GM12878 (cell line): ENCODE results near the gene TMEM150A. TPM values are rescaled to one million over a fixed set of nuclear protein-coding genes. Genes with fewer than 3 reads are reported as not detected.

Source experiments
- BACH1 ChIP-seq: fragments of 450-650 bp; IDR thresholded peaks from 2 replicates; pipeline ENCODE4 v1.6.1; 2017; ENCODE audit warnings: mild to moderate bottlenecking, borderline replicate concordance
- EP300 ChIP-seq, 2 experiments: fragments of 150-350 bp in 1 of 2; IDR thresholded peaks; 2 replicates each; pipeline ENCODE4 v1.6.1; 2011 to 2012; ENCODE audit warnings: low read depth in 2 of 2, low read length in 2 of 2, borderline replicate concordance in 1 of 2, improper control_type of control experiment in 1 of 2, inconsistent platforms in 1 of 2; ENCODE audit not compliant: control insufficient read depth in 1 of 2
- ETV6 ChIP-seq, 2 experiments: fragments of 450-650 bp in 1 of 2; IDR thresholded peaks in 1 of 2; conservative IDR thresholded peaks in 1 of 2; 2 replicates each; pipeline ENCODE4 v1.6.1; 2014; ENCODE audit warnings: antibody characterized with exemption in 1 of 2, borderline replicate concordance in 1 of 2, low read depth in 1 of 2, mild to moderate bottlenecking in 1 of 2, moderate library complexity in 1 of 2
- EZH2 ChIP-seq: IDR thresholded peaks from 2 replicates; pipeline ENCODE4 v1.6.1; 2012; ENCODE audit warnings: low read depth, mild to moderate bottlenecking, control low read depth, inconsistent platforms, low read length, borderline replicate concordance; ENCODE audit not compliant: control insufficient read depth
- KAT2A ChIP-seq: conservative IDR thresholded peaks from 2 replicates; pipeline ENCODE4 v1.6.1; 2011; ENCODE audit warnings: low read depth, low read length; ENCODE audit not compliant: control insufficient read depth
- NBN ChIP-seq: fragments of 450-650 bp; IDR thresholded peaks from 2 replicates; pipeline ENCODE4 v1.6.1; 2016
- NFYB ChIP-seq: IDR thresholded peaks from 2 replicates; pipeline ENCODE4 v1.6.1; 2011; ENCODE audit warnings: low read depth, mild to moderate bottlenecking, low read length, improper control_type of control experiment, moderate library complexity; ENCODE audit not compliant: insufficient read depth
- POLR2A ChIP-seq: IDR thresholded peaks from 2 replicates; pipeline ENCODE4 v1.6.1; 2011; ENCODE audit warnings: low read depth, mild to moderate bottlenecking, low read length
- RELA ChIP-seq: fragments of 450-650 bp; IDR thresholded peaks from 2 replicates; pipeline ENCODE4 v1.8.0; 2014; ENCODE audit warnings: borderline replicate concordance; ENCODE audit not compliant: partially characterized antibody
- TCF3 ChIP-seq: IDR thresholded peaks from 2 replicates; pipeline ENCODE4 v1.6.1; 2012; ENCODE audit warnings: low read depth, mild to moderate bottlenecking, low read length, borderline replicate concordance; ENCODE audit not compliant: insufficient read depth
- polyA plus RNA-seq, 11 experiments: library from polyadenylated mRNA; depleted of rRNA in 4 of 11; unstranded in 6 of 11; stranded (reverse) in 5 of 11; fragments of >200 nt; fragmentation: Nextera tagmentation in 4 of 11; fragmentation: Illumina TruSeq in 1 of 11; extraction: Ambion mirVana in 4 of 11; extraction: Trizol in 1 of 11; gene quantifications; 1 replicate in 1 of 11; 2 replicates in 10 of 11; pipeline versions ENCODE4 v1.2.1 to v1.2.3, GENCODE V29; 2011 to 2016; ENCODE audit warnings: inconsistent platforms in 2 of 11, missing spikeins in 2 of 11, low read depth in 1 of 11
- total RNA-seq, 4 experiments: library from RNA; depleted of rRNA in 3 of 4; stranded (reverse); fragments of >200 nt in 3 of 4; fragmentation: Illumina TruSeq in 1 of 4; extraction: Trizol in 1 of 4; gene quantifications; 2 replicates each; pipeline versions ENCODE4 v1.2.1 to v1.2.3, GENCODE V29; 2013 to 2021
- TF ChIP-seq, protein P1 (sequence below): fragments of 450-650 bp; IDR thresholded peaks from 2 replicates; pipeline ENCODE4 v1.6.1; 2017; ENCODE audit warnings: mild to moderate bottlenecking
- TF ChIP-seq, protein P2 (sequence below): fragments of 450-650 bp; IDR thresholded peaks from 2 replicates; pipeline ENCODE4 v1.6.1; 2016; ENCODE audit warnings: mild to moderate bottlenecking, moderate library complexity, borderline replicate concordance
- TF ChIP-seq, protein P3 (sequence below): fragments of 450-650 bp; IDR thresholded peaks from 2 replicates; pipeline ENCODE4 v1.6.1; 2017; ENCODE audit warnings: mild to moderate bottlenecking, moderate library complexity
- TF ChIP-seq, protein P4 (sequence below): IDR thresholded peaks from 2 replicates; pipeline ENCODE4 v1.6.1; 2012; ENCODE audit warnings: mild to moderate bottlenecking, low read depth, low read length

Gene TMEM150A
- total and polyA plus RNA-seq, 10 of the 15 experiments (the other 5 are each of a cell fraction or from before 2014, with no cell fraction given) = 0.45 to 4.4 (median 2.6) TPM

DNA sequence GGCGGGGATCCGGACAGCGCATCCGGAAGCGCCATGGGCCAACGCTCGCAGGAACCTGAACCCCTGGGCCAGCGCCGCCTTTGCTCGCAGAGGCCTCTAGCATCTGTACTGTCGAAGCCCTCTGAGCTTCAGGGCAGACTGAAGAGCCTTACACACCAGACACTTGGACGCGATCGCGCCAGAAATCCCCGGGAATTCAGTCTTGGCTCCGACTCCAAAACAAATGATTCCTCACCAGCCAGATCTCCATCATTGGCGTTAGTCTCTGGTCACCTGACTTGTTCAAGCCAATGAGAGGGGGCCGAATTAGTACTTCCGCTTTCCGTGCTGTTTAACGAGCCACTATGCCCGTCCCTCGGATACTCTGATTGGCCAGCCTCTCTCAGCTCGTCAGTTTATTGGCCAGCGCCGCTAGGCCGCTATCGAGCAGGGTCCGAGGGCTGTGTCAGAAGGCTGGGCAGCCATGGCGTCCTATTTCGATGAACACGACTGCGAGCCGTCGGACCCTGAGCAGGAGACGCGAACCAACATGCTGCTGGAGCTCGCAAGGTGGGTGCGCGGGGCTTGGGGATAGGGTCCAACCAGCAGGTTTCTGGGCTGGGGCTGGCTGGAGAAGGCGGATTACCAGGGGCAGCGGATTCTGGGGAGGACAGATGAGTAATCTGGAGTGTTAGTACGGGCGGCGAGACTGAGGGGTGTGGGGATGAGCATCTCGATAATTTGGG lies 7.0 kb downstream of the TMEM150A start, which contains the start of gene RNF181 (continued):
- TF ChIP-seq, protein P1, sequence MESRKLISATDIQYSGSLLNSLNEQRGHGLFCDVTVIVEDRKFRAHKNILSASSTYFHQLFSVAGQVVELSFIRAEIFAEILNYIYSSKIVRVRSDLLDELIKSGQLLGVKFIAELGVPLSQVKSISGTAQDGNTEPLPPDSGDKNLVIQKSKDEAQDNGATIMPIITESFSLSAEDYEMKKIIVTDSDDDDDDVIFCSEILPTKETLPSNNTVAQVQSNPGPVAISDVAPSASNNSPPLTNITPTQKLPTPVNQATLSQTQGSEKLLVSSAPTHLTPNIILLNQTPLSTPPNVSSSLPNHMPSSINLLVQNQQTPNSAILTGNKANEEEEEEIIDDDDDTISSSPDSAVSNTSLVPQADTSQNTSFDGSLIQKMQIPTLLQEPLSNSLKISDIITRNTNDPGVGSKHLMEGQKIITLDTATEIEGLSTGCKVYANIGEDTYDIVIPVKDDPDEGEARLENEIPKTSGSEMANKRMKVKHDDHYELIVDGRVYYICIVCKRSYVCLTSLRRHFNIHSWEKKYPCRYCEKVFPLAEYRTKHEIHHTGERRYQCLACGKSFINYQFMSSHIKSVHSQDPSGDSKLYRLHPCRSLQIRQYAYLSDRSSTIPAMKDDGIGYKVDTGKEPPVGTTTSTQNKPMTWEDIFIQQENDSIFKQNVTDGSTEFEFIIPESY = no peak
- peak; percentile 32 for TF ChIP-seq RELA
- no peak for TF ChIP-seq EP300 (IDR thresholded peaks at IDR 0.05; ENCODE audit: borderline replicate concordance in 1 of 2, control insufficient read depth in 1 of 2, low read depth in 2 of 2, low read length in 2 of 2)
- TF ChIP-seq NFYB = peak; percentile 92
- TF ChIP-seq TCF3 = no peak
- TF ChIP-seq ETV6 (conservative IDR thresholded peaks at IDR 0.05 in 1 of 2, IDR thresholded peaks at IDR 0.05 in 1 of 2; ENCODE audit: borderline replicate concordance in 1 of 2, low read depth in 1 of 2) = no peak
- TF ChIP-seq, protein P2, sequence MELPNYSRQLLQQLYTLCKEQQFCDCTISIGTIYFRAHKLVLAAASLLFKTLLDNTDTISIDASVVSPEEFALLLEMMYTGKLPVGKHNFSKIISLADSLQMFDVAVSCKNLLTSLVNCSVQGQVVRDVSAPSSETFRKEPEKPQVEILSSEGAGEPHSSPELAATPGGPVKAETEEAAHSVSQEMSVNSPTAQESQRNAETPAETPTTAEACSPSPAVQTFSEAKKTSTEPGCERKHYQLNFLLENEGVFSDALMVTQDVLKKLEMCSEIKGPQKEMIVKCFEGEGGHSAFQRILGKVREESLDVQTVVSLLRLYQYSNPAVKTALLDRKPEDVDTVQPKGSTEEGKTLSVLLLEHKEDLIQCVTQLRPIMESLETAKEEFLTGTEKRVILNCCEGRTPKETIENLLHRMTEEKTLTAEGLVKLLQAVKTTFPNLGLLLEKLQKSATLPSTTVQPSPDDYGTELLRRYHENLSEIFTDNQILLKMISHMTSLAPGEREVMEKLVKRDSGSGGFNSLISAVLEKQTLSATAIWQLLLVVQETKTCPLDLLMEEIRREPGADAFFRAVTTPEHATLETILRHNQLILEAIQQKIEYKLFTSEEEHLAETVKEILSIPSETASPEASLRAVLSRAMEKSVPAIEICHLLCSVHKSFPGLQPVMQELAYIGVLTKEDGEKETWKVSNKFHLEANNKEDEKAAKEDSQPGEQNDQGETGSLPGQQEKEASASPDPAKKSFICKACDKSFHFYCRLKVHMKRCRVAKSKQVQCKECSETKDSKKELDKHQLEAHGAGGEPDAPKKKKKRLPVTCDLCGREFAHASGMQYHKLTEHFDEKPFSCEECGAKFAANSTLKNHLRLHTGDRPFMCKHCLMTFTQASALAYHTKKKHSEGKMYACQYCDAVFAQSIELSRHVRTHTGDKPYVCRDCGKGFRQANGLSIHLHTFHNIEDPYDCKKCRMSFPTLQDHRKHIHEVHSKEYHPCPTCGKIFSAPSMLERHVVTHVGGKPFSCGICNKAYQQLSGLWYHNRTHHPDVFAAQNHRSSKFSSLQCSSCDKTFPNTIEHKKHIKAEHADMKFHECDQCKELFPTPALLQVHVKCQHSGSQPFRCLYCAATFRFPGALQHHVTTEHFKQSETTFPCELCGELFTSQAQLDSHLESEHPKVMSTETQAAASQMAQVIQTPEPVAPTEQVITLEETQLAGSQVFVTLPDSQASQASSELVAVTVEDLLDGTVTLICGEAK = peak; percentile 62; the same call in 1 of the 2 replicates
- 0 out of 2 replicates have a peak, but pooled peaks have one; percentile 8 for TF ChIP-seq BACH1
- TF ChIP-seq POLR2A = peak; percentile 97
- TF ChIP-seq KAT2A = no peak
- TF ChIP-seq, protein P3, sequence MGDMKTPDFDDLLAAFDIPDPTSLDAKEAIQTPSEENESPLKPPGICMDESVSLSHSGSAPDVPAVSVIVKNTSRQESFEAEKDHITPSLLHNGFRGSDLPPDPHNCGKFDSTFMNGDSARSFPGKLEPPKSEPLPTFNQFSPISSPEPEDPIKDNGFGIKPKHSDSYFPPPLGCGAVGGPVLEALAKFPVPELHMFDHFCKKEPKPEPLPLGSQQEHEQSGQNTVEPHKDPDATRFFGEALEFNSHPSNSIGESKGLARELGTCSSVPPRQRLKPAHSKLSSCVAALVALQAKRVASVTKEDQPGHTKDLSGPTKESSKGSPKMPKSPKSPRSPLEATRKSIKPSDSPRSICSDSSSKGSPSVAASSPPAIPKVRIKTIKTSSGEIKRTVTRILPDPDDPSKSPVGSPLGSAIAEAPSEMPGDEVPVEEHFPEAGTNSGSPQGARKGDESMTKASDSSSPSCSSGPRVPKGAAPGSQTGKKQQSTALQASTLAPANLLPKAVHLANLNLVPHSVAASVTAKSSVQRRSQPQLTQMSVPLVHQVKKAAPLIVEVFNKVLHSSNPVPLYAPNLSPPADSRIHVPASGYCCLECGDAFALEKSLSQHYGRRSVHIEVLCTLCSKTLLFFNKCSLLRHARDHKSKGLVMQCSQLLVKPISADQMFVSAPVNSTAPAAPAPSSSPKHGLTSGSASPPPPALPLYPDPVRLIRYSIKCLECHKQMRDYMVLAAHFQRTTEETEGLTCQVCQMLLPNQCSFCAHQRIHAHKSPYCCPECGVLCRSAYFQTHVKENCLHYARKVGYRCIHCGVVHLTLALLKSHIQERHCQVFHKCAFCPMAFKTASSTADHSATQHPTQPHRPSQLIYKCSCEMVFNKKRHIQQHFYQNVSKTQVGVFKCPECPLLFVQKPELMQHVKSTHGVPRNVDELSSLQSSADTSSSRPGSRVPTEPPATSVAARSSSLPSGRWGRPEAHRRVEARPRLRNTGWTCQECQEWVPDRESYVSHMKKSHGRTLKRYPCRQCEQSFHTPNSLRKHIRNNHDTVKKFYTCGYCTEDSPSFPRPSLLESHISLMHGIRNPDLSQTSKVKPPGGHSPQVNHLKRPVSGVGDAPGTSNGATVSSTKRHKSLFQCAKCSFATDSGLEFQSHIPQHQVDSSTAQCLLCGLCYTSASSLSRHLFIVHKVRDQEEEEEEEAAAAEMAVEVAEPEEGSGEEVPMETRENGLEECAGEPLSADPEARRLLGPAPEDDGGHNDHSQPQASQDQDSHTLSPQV = no peak
- TF ChIP-seq, protein P4, sequence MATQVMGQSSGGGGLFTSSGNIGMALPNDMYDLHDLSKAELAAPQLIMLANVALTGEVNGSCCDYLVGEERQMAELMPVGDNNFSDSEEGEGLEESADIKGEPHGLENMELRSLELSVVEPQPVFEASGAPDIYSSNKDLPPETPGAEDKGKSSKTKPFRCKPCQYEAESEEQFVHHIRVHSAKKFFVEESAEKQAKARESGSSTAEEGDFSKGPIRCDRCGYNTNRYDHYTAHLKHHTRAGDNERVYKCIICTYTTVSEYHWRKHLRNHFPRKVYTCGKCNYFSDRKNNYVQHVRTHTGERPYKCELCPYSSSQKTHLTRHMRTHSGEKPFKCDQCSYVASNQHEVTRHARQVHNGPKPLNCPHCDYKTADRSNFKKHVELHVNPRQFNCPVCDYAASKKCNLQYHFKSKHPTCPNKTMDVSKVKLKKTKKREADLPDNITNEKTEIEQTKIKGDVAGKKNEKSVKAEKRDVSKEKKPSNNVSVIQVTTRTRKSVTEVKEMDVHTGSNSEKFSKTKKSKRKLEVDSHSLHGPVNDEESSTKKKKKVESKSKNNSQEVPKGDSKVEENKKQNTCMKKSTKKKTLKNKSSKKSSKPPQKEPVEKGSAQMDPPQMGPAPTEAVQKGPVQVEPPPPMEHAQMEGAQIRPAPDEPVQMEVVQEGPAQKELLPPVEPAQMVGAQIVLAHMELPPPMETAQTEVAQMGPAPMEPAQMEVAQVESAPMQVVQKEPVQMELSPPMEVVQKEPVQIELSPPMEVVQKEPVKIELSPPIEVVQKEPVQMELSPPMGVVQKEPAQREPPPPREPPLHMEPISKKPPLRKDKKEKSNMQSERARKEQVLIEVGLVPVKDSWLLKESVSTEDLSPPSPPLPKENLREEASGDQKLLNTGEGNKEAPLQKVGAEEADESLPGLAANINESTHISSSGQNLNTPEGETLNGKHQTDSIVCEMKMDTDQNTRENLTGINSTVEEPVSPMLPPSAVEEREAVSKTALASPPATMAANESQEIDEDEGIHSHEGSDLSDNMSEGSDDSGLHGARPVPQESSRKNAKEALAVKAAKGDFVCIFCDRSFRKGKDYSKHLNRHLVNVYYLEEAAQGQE = no peak
- no peak for TF ChIP-seq EZH2
- 0 out of 2 replicates have a peak, but pooled peaks have one; percentile 69 for TF ChIP-seq NBN
